ENCODE measurements around the gene ZBTB7C.
"Not testable (repeated sequence)": the region's sequence is repeated elsewhere in the genome, so short reads cannot be mapped to it uniquely, and the experiment has no call there.

The ZBTB7C gene

DNA sequence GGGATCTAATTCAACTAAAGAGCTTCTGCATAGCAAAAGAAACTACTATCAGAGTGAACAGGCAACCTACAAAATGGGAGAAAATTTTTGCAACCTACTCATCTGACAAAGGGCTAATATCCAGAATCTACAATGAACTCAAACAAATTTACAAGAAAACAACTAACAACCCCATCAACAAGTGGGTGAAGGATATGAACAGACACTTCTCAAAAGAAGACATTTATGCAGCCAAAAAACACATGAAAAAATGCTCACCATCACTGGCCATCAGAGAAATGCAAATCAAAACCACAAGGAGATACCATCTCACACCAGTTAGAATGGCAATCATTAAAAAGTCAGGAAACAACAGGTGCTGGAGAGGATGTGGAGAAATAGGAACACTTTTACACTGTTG, 127.7 kb downstream of the ZBTB7C start:
- not testable (repeated sequence) for DNase-seq (ENCODE audit: low read depth, low spot score)

DNA sequence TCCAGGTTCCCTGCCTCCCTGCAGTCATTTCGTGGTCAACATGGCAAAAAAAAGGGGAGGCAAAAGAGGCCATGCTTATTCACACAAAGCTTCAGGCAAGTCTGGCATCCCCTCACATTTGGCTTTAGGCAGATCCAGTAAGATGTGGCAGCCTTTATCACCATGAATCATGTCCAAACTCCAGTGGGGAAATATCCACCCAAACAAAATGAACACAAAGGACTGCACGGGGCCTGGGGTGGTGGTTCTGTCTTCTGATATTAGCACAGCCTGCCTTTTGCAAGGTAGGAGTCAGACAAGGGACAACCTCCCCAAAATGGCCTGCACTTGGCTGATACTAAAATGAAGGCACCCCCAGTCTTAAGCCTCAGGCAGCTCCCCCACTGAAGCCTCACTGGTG, 129.9 kb downstream of the ZBTB7C start:
- H3K27ac ChIP-seq = no peak overlapping the region
- no peak for DNase-seq (ENCODE audit: low read depth, low spot score)

More for the DNA sequence above, 127.7 kb downstream of the ZBTB7C start:
- H3K27ac ChIP-seq = not testable (repeated sequence)

DNA sequence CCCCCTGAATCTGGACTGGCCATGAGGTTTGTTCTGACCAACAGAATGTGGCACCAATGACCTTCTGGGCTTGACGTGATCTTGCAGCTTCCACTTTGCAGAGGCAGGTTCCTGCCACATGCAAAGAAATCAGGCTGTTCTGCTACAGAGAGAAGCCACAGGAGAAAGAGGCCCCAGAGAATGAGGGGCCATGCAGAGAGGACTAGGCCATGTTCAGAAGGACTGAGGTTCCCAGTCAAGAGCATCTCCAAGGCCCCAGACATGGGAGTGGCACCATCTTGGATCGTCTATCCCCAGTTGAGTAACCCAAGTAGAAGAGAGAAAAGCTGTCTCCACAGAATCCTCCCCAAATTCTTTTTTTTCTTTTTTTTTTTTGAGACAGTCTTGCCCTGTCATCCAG, 131.1 kb downstream of the ZBTB7C start:
- H3K27ac ChIP-seq = no peak overlapping the region
- DNase-seq (ENCODE audit: low read depth, low spot score) = no peak

DNA sequence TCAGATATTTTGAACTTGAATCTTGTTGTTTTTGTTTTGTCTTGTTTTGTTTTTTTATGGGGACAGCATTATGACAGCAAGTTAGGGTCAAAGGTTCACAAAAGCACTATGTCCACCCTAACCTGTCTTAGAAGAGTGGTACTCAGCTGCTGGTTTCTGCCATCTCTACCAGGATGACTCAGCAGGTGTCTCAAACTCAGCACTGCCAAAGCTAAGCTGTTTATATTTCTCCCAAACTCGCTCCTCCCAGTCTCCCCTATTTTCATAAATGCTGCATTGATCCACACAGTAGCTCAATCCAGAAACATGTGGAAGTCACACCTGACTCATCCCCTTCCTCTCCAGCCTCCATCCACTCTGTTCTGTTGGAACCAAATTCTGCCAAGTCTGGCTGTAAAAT, 134.9 kb downstream of the ZBTB7C start:
- no peak overlapping the region for H3K27ac ChIP-seq
- DNase-seq (ENCODE audit: low read depth, low spot score) = no peak

DNA sequence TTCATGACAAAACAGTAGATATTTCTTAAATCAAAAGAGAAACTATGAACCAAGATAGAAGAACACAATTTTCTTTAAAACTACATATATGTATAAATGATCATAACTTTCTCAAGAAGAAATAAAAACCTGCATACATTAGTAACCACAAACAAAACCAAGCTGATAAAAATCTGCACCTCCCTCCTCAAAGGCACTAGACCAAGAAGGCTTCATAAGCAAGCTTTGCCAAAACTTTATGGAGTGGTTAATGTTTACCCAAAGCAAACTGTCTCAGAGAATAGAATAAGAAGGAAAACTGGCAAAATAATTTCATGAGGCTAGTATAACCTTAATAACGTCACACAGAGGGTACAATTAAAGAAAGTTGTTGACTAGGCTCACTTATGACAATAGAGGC, 138.3 kb downstream of the ZBTB7C start:
- H3K27ac ChIP-seq = no peak overlapping the region
- DNase-seq (ENCODE audit: low read depth, low spot score) = no peak

DNA sequence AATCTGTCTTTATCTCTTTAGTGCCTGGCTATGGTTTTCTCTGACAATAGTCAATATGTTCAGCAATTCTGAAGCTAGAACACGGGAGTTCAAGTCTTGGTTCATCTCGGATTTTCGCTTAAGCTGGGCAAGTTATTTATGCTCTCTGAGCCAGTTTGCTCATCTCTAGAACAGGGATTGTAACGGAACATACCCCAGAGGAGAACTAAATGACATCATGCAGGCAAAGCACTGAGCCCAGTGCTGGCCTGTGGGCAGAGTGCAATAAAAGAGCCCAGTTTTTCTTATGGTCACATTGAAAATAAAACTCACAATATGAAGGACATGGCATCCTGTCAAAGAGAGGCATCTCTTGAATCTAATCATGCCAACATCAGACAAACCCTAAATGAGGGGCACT, 143.9 kb downstream of the ZBTB7C start:
- no peak for DNase-seq (ENCODE audit: low read depth, low spot score)

DNA sequence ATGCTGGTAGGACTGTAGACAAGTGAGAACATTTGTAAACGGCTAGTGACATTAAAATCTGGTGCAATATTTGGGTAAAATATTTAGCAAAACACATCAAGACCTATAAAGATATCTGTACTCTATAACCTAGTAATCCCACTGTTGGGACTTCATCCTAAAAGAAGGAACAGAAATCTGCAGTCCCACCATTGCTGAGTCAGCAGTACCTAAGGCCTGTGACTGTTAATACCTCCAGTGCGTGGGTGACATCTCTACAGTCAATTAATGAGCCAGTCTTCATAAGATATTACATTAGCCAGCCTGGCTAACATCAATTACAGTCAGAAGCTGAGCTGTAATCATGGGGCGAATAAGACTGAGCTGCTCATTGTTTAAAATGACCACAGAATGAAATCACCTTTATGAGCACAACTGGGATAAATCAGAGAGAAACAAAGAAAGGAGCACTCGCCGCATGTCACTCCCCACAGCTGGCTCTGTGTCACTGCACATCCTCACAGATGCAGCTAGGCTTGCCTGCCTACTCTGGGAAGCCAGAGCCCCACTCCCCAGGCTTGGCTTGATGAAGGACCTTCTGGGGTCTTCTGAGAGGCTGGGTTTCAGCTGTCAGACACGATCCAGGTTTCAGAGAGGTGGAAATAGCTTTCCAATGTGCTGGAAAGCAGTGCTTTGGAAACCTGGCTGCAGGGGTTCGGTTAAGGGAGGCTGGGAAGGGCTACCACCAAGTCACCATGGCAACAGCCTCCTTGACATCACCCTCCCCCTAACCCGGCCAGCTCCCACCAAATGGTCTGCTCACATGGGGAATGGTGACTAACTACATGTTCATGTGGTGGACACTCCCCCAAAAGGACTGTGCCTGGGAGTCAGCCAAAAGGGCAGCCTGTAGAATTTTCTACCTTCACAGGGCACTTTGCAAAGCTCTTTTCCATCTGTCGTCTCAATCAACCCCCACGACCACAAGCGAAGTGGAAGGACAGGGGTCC, 145.0 kb downstream of the ZBTB7C start:
- DNase-seq (ENCODE audit: low read depth, low spot score) = peak; percentile 80
- H3K27ac ChIP-seq = peak overlapping the region; percentile 12

More for the DNA sequence above, 143.9 kb downstream of the ZBTB7C start:
- H3K27ac ChIP-seq = no peak overlapping the region

DNA sequence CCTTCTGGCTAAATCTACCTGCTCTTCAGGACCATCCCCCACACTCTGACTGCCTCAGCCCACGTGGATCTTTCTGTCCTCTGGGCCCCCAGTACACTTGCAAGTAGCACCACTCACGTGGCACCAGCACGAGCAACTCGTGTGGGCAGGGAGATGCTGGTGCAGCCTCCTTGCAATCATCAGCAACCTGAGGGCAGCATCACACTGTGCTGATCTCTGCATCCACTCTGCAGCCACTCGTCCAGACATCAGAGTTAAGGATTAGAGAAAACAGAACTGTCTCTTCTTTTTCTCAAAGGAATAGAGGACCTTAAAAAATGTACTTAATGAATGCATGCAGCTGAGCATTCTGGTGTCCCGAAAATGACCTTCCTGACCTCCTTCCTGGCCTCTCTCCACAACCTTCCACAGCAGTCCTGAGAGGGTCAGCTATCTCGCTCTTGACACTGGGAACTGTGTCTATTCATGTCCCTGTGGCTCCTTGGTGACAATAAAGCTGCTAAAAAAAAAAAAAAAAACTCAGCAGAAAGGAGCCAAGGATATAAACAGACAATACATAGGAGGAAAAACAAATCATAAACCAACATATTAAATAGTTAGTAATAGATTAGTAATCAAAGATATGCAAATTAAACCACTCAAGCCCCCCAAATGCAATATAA, 145.9 kb downstream of the ZBTB7C start:
- no peak overlapping the region for H3K27ac ChIP-seq
- DNase-seq (ENCODE audit: low read depth, low spot score) = no peak

DNA sequence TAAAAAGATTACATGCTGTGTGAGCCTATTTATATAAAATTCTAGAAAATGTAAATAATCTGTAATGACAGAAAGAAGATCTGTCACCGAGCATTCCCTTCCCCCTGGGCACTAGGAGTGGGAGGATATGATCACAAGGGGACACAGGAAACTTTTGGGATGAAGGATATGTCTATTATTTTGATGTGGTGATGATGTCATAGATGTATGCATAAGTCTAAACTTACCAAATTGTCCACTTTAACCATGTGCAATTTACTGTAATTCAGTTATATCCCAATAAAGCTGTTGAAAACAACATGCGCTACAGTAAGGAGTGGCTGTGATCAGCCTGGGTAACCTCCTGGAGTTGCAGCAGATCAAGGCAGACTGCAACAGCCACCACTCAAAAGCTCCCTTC, 148.9 kb downstream of the ZBTB7C start:
- no peak for DNase-seq (ENCODE audit: low read depth, low spot score)

DNA sequence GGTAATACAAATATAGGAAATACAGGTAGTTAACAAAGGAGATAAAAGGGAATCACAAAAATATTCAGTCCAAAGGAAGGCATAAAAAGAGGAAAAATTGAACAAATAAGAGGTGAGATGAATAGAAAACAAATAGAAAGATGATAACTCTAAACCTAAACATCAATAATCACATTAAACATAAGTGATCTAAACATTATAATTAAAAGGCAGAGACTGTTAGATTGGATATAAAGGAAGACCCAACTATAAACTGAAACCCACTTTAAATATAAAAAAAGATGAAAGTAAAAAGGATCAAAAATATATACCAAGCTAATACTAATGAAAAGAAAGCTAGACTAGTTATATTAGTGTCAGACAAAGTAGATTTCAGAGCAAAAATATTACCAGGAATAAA, 152.3 kb downstream of the ZBTB7C start:
- H3K27ac ChIP-seq = no peak overlapping the region
- DNase-seq (ENCODE audit: low read depth, low spot score) = no peak

More for the DNA sequence above, 148.9 kb downstream of the ZBTB7C start:
- no peak overlapping the region for H3K27ac ChIP-seq

DNA sequence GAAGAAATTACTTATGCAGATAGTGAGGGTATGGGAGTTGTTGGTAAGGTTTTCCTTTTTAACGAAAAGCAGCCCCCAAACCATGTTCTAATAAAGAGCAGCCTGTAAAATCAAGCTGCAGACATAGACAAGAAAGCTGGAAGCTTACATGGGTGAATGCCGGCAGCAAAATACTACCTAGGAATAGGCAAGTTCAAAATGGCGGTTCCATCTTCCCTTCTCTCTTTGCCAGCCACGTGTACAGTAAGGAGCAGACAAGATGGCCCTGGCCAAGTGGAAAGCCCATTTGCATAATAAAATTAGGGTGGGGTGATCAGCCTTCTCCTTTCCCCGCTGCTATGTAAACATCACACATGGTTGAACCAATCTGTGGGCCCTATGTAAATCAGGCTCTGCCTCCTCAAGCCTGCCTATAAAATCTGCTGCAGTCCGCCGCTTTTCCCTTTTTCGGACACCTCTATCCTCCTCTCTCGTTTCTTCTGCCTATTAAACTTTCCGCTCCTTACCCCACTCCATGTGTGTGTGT, 155.0 kb downstream of the ZBTB7C start:
- DNase-seq (ENCODE audit: low read depth, low spot score) = no peak
- H3K27ac ChIP-seq = no peak overlapping the region

DNA sequence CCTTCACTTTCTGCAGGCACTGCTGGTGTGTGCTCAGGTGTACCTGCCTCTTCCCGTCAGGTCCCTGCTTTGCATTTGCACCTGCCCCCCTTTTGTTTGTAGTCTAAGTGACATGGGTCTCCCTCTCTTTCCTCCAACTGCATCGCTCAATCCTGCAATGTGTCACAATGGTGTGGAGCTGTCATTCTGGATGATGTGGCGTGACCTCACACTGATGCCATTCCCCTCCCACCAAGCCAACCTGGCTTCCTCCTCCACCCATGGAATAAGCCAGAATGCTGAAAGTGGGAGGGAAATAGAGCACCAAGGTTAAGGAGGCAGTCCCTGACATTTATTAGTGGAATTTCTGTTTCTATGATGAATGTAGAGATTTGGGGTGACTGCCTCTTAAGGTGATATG, 156.7 kb downstream of the ZBTB7C start:
- no peak overlapping the region for H3K27ac ChIP-seq
- DNase-seq (ENCODE audit: low read depth, low spot score) = no peak

DNA sequence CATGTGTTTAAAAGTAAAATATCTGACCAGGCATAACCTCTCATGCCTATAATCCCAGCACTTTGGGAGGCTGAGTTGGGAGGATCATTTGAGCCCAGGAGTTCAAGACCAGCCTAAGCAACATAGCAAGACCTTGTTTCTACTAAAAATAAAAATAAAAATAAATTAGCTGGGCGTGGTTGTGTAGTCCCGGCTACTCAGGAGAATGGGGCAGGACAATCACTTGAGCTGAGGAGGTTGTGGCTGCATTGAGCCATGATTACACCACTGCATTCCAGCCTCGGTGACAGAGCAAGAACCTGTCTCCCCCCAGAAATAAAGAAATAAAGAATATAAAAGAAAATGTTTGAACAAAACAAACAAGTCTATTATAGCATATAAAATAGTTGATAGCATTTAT, 158.3 kb downstream of the ZBTB7C start:
- no peak for DNase-seq (ENCODE audit: low read depth, low spot score)
- no peak overlapping the region for H3K27ac ChIP-seq

DNA sequence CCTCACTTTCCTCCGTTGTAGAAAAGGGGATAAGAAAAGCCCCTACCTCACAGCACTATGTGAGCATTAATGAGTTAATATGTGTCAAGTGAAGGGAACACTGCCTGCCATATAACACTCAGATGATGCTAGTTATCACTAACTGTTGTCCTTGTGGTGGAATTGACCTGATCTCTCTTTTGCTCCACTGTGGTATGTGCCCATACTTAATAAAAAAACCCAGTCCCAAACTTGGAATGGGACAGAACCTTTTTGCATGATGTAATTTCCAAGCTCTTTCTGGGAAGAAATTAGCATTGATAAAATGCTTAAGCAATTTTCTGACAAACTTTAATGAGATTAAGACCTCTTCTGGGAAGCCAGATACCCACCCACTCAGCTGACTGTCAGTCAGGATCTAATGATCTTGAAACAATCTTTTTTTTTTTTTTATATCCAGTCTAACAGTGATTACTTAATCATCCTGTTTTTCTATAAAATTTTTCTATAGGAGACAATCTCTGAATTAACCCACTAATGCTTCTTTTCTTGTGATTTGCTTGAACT, 158.7 kb downstream of the ZBTB7C start:
- no peak overlapping the region for H3K27ac ChIP-seq
- no peak for DNase-seq (ENCODE audit: low read depth, low spot score)

DNA sequence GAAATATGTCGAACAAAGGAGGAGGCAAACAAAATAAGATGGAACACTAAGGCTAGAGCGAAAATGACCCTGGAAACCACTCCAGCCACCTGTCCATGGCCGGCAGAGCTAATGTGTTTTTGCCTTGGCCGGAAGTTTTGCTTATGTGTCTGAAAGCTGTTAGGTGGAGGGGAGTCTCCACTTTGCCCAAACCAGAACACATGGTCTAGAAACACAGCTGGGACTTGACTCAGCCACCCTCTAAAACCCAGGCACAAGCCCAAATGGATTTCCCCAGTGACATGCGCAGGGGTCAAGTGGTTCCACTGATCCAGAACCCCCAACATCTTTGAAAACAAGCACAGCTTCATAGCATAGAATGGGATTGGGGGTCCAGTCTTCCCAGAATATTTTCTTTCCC, 159.3 kb downstream of the ZBTB7C start:
- DNase-seq (ENCODE audit: low read depth, low spot score) = no peak
- H3K27ac ChIP-seq = no peak overlapping the region

DNA sequence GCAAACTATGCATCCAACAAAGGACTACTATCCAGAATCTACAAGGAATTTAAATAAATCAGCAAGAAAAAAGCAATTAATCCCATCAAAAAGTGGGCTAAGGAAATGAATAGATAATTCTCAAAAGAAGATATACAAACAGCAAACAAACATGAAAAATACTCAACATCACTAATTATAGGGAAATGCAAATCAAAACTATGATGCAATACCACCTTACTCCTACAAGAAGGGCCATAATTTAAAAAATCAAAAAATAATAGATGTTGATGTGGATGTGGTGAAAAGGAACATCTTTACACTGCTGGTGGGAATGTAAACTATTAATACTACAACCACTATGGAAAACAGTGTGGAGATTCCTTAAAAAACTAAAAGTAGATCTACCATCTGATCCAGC, 164.7 kb downstream of the ZBTB7C start:
- DNase-seq (ENCODE audit: low read depth, low spot score) = no peak
- H3K27ac ChIP-seq = no peak overlapping the region

DNA sequence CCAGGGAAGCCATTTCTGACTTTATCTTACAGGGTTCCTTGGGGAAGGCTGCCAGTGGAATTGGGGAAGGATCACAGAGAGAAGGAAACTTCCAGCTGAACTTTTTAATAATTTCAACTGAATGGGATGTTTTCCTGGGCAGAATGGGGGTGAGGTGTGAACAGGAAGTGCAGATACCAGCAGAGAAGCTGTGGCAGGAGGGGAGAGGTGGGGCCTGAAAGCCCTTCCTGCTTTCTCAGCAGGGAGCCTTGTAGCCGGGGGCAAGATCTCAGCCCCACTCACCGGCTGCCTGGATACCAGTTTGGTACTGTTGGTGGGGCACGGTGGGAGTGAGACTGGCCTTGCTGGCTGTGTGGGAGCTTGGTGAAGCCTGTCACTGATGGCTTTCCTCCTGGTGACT, 170.5 kb downstream of the ZBTB7C start:
- no peak for DNase-seq (ENCODE audit: low read depth, low spot score)
- no peak overlapping the region for H3K27ac ChIP-seq

DNA sequence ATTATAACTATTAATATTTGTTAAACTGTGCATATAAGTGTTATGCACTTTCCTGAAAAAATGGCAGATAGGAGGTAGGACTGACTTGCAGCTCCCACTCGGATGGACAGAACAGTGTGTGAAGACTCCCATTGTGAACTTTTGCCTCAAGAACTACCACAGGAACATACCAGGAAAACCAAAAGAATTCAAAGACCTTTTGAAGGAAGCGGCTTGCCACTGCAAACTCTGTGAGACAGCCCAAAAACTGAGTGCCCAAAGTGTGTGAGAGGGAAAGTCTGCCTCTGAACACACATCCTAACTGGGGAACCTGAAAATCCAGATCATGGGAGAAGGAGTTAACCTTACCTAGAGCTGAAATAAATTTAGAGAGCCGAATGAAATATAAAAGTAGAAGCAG, 171.0 kb downstream of the ZBTB7C start:
- H3K27ac ChIP-seq = no peak overlapping the region
- DNase-seq (ENCODE audit: low read depth, low spot score) = no peak

DNA sequence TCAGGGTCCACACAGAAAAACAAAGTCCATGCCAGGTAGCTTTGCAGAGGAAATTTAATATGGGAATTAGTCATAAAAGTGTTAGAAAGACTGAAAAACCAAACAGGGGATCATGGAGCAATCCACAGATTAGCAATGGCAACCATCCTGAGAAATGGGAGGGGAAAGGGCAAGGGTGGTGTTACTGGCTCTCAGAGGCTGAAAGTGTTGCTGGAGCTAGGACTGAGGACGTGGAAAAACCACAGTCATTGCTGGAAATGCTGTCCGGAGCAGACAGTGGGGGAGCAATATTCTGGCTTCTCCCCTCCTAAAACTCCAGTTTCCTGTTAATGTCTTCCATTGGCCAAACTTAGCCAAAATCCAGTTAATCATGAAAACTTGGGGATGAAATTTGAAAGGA, 172.4 kb downstream of the ZBTB7C start:
- H3K27ac ChIP-seq = no peak overlapping the region
- DNase-seq (ENCODE audit: low read depth, low spot score) = no peak

DNA sequence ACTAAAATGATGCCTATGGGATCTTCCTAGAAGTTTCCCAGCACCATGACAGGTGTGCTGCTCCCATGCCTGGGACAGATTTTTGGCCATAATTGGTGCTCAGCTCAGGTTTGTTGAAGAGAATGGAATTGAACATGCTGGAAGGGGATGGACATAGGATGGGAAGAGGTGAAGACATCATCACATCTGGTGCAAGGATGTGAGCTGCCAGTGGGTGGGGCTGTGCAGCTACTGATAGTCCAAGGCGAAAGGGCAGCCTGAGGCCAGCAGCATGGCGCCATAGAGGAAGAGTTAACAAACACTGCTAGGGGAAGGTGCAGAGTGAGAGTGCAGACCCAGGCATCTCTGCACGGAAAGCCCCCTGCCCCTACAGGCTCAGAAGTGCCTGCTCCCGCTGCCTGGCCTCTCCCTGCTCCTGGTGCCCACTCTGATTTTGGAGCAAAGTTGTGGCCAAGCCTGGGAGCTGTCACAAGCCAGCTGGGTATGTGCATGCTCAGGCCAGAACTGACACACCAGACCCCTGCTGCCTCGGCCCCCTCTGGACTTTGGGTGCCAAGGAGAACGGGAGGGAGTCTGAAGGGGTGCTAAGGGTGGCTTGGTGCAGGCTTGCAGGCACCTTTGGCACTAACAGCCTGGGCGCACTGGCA, 178.6 kb downstream of the ZBTB7C start:
- no peak for DNase-seq (ENCODE audit: low read depth, low spot score)
- no peak overlapping the region for H3K27ac ChIP-seq
